ENCODE results near the gene IGHMBP2. TPM values are rescaled to one million over a fixed set of nuclear protein-coding genes. Genes with fewer than 3 reads are reported as not detected.

Gene IGHMBP2
- polyA plus RNA-seq, 3 donors, result 14.6 to 22.5 (median 18.6) TPM

GRCh38 chr11:68925611-68926010, 21.9 kb downstream of the IGHMBP2 start:
- DNase-seq, result no peak

- DNase-seq, result no peak
Measured at GRCh38 chr11:68927280-68928135, 23.8 kb downstream of the IGHMBP2 start.

- DNase-seq, result no peak
Measured at GRCh38 chr11:68928136-68928880, 24.6 kb downstream of the IGHMBP2 start.

- no peak for DNase-seq
Measured at GRCh38 chr11:68929135-68929534, 25.4 kb downstream of the IGHMBP2 start.

GRCh38 chr11:68929706-68930570, 26.2 kb downstream of the IGHMBP2 start:
- DNase-seq, result no peak

GRCh38 chr11:68930991-68931855, 27.5 kb downstream of the IGHMBP2 start:
- DNase-seq, result no peak

GRCh38 chr11:68931911-68932310, 28.2 kb downstream of the IGHMBP2 start:
- DNase-seq, result no peak

- no peak for DNase-seq
Measured at GRCh38 chr11:68932358-68932757, 28.7 kb downstream of the IGHMBP2 start.

GRCh38 chr11:68932933-68933577, 29.4 kb downstream of the IGHMBP2 start:
- no peak for DNase-seq

GRCh38 chr11:68933605-68934320, 30.1 kb downstream of the IGHMBP2 start:
- no peak for DNase-seq

- no peak for DNase-seq
Measured at GRCh38 chr11:68934321-68934645, 30.6 kb downstream of the IGHMBP2 start.

GRCh38 chr11:68934666-68935065, 31.0 kb downstream of the IGHMBP2 start:
- no peak for DNase-seq

- DNase-seq, result no peak
Measured at GRCh38 chr11:68935066-68935465, 31.4 kb downstream of the IGHMBP2 start.

- no peak for DNase-seq
Measured at GRCh38 chr11:68935516-68936357, 32.0 kb downstream of the IGHMBP2 start.

- DNase-seq, result no peak
Measured at GRCh38 chr11:68936358-68936636, 32.6 kb downstream of the IGHMBP2 start.

GRCh38 chr11:68936676-68937620, 33.3 kb downstream of the IGHMBP2 start:
- no peak for DNase-seq

- no peak for DNase-seq
Measured at GRCh38 chr11:68938088-68938487, 34.4 kb downstream of the IGHMBP2 start.
